ENCODE data around the gene BOK. TPM values are rescaled to one million over a fixed set of nuclear protein-coding genes. Genes with fewer than 3 reads are reported as not detected.
"Not testable (repeated sequence)": the region's sequence is repeated elsewhere in the genome, so short reads cannot be mapped to it uniquely, and the experiment has no call there.

Gene BOK
- total RNA-seq, 2 experiments from 2014 or later, result 0.09 to 0.64 TPM

DNA sequence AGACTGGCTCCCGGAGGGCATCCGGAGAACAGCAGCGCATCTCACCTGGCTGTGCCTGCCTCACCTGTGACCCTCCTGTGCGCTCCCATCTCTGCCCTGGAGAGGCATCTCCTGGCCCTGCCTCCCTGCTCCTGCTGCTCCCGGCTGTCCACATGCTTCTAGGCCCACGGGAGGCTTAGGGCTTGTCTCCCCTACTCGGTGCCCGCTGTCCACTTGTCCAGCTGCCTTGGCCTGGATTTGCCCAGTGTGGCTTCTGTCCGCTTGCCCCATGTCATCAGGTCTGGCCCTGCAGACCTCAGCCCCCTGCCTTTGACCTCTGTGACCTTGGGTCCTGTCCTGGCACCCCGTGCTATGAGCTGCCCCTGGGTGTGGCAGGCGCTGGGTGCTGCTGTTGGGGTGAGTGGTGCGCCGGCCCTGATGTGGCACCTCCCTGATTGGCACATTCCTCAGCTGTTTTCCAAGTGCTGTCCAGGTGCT lies 4.5 kb downstream of the BOK start:
- H3K36me3 Mint-ChIP-seq (ENCODE audit: low read depth), result peaks cover 2% of the 10 kb centered on the region
- H3K4me3 Mint-ChIP-seq, result no peak overlapping the region
- ChIA-PET CTCF (no interaction called here), POLR2A (no interaction called here)
- intact Hi-C loops (cut with DNase I, micrococcal nuclease), result no loop called here
- H3K27ac Mint-ChIP-seq, result no peak overlapping the region
- peaks cover 14% of the 10 kb centered on the region for H3K27me3 Mint-ChIP-seq
- ATAC-seq (no peak), DNase-seq (no peak)
- H3K4me1 Mint-ChIP-seq, result peaks cover 6% of the 10 kb centered on the region
- H3K9me3 Mint-ChIP-seq (ENCODE audit: low read depth), result peaks cover under 1% of the 10 kb centered on the region

DNA sequence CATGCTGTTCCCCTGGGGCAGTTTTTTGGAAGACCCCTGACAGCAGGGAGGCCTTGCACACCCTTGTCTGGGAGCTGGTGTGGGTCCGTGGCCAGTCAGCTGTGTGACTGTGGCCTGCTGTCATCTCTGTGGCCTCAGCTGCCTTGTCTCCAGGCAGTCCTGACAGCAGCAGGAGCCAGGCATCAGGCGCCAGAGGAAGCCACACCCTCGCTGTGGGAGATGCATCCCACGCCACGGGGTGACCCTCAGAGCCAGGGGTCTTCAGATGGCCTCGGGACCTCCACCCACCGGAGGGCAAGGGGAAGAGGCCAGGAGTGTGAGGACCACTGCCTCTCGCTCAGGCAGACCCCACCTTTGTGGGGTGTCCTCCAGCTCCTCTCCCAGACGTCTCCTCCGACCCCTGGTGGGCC lies 5.0 kb downstream of the BOK start:
- Mint-ChIP-seq H3K36me3 (ENCODE audit: low read depth) (no peaks in the 10 kb centered on the region), H3K27me3 (peaks cover 10% of the 10 kb centered on the region), H3K9me3 (ENCODE audit: low read depth) (no peaks in the 10 kb centered on the region), H3K4me1 (peaks cover 2% of the 10 kb centered on the region), H3K4me3 (no peak overlapping the region), H3K27ac (no peak overlapping the region)
- CTCF ChIA-PET, result no interaction called here
- intact Hi-C loops (cut with DNase I, micrococcal nuclease), result no loop called here
- DNase-seq, result no peak
- ATAC-seq, result no peak
- POLR2A ChIA-PET, result no interaction called here

DNA sequence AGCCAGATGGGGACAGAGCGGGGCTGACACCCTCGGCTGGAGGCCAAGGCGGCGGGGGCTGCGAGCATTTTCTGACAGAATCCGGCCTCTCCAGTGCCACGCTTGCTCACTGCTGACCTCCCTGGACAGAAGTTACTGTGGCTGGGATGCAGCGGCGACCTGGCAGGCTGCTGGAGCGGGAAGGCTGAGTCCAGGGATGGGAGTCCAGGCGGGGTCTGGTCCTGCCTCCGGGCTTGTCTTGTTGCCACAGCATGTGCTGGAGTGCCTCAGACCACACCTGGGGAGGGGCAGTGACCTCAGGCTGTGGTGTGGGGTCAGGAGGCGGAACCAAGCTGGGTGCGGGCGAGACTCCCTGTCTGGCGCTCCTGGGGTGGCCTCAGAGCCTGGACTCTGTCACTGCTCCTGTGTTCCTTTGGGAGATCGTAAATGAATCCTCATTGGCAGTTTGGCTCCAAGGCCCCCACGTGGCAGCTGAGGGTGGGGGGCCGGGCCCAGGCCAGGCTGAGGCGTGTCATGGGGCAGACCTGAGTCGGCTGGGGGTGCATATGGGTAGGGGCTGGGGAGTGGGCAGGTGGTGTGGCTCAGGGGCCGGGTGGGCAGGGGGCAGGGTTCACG lies 5.5 kb downstream of the BOK start:
- Mint-ChIP-seq H3K27ac (no peak overlapping the region), H3K36me3 (ENCODE audit: low read depth) (no peaks in the 10 kb centered on the region), H3K4me3 (no peak overlapping the region), H3K27me3 (peaks cover 10% of the 10 kb centered on the region), H3K4me1 (peaks cover 2% of the 10 kb centered on the region), H3K9me3 (ENCODE audit: low read depth) (no peaks in the 10 kb centered on the region)
- ChIA-PET CTCF (no interaction called here), POLR2A (no interaction called here)
- intact Hi-C loops (cut with DNase I, micrococcal nuclease), result no loop called here
- ATAC-seq (no peak), DNase-seq (no peak)

DNA sequence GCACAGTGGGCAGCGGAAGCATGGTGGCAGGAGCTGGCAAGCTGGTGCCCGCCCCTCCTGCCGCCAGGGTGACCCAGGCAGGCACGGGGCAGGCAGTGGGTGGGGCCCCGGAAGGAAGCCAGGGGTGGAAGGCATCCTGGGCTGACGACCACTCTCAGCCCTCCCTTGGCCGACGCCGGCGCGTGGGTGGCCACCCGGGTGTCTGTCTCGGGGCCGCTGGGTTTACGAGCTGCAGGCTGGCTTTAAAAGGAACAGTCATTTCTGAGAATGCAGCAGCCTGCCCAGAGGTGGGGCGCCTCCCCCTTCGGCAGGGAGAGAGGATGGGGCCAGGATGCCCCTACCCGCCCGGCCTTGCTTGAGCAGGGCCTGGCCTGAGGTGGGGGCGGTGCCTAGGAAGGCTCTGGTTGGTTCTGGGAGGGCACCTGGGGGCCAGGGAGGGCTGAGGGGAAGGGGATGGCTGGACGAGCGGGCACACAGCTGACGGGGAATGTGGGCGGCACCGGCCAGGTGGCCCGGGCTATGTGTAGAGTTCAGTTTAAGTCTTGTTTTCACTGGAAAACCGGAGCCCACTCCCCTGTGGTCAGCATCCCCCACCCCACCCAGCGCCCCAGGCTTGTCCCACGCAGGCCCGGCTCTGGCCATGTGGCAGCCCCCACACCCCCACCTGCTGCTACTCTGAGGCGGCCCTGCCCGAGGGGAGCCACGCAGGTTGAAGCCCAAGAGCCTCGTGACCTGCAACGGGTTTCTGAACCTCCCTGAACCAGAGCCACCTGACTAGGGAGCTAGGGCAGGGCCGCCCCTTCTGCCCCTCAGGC lies 6.3 kb downstream of the BOK start:
- no peaks in the 10 kb centered on the region for H3K36me3 Mint-ChIP-seq (ENCODE audit: low read depth)
- DNase-seq (no peak), ATAC-seq (no peak)
- H3K27ac Mint-ChIP-seq, result no peak overlapping the region
- ChIA-PET POLR2A (no interaction called here), CTCF (no interaction called here)
- H3K9me3 Mint-ChIP-seq (ENCODE audit: low read depth), result no peaks in the 10 kb centered on the region
- no peak overlapping the region for H3K4me3 Mint-ChIP-seq
- peaks cover 9% of the 10 kb centered on the region for H3K27me3 Mint-ChIP-seq
- intact Hi-C loops (cut with DNase I, micrococcal nuclease), result no loop called here
- peaks cover 2% of the 10 kb centered on the region for H3K4me1 Mint-ChIP-seq

DNA sequence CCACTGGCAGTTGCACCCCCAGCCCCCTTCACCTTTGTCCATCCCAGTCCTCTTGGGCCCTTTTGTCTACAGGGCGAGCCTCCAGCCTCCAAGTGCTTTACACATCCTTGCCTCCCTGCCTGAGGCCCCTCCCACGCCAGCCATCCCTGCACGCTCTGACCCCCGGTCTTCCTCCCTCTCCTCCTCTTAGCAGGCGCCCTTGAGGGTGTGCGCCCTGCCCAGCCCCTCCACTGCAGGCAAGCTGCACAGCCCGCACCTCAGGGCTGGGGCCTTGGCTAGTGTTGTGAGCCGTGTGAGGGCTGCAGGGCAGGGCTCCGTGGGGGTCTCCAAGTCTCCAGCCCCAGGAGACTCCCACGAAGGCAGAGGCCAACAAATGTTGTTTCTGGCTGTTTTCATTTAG lies 6.9 kb downstream of the BOK start:
- no peak overlapping the region for H3K27ac Mint-ChIP-seq
- no peak for DNase-seq
- no peaks in the 10 kb centered on the region for H3K9me3 Mint-ChIP-seq (ENCODE audit: low read depth)
- ChIA-PET POLR2A (no interaction called here), CTCF (no interaction called here)
- no peak for ATAC-seq
- intact Hi-C loops (cut with DNase I, micrococcal nuclease), result no loop called here
- H3K4me1 Mint-ChIP-seq, result no peaks in the 10 kb centered on the region
- no peak overlapping the region for H3K4me3 Mint-ChIP-seq
- peaks cover 3% of the 10 kb centered on the region for H3K27me3 Mint-ChIP-seq
- H3K36me3 Mint-ChIP-seq (ENCODE audit: low read depth), result no peaks in the 10 kb centered on the region

DNA sequence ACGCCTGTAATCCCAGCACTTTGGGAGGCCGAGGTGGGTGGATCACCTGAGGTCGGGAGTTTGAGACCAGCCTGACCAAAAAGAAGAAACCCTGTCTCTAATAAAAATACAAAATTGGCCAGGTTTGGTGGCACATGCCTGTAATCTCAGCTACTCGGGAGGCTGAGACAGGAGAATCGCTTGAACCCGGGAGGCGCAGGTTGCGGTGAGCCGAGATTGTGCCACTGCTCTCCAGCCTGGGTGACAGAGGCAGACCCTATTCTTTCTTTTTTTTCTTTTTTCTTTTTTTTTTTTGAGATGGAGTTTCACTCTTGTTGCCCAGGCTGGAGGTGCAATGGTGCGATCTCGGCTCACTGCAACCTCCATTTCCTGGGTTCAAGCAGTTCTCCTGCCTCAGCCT lies 7.5 kb downstream of the BOK start:
- DNase-seq; H3K4me1 Mint-ChIP-seq; intact Hi-C loops (cut with DNase I, micrococcal nuclease); H3K9me3 Mint-ChIP-seq (ENCODE audit: low read depth); H3K36me3 Mint-ChIP-seq (ENCODE audit: low read depth); H3K27ac Mint-ChIP-seq; ATAC-seq; H3K27me3 Mint-ChIP-seq; POLR2A ChIA-PET; H3K4me3 Mint-ChIP-seq; CTCF ChIA-PET: not testable (repeated sequence)

DNA sequence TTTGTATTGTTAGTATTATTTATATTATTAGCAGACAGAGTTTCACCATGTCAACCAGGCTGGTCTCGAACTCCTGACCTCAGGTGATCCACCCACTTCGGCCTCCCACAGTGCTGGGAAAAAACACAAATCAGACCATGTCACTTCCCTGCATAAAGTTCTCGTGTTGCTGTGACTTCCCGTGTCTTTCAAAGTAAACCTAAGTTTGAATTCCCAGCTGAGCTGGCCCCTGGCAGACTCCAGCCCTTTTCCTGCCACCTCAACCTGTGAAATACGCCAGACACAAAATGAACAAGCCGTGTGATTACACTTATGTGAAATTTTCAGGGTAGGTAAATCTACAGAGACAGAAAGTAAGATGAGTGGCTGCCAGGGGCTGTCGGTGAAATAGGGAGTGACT lies 7.9 kb downstream of the BOK start:
- no peaks in the 10 kb centered on the region for H3K9me3 Mint-ChIP-seq (ENCODE audit: low read depth)
- ChIA-PET CTCF (no interaction called here), POLR2A (no interaction called here)
- H3K27me3 Mint-ChIP-seq, result peaks cover 2% of the 10 kb centered on the region
- H3K36me3 Mint-ChIP-seq (ENCODE audit: low read depth), result no peaks in the 10 kb centered on the region
- no peak for DNase-seq
- ATAC-seq, result no peak
- H3K4me3 Mint-ChIP-seq, result no peak overlapping the region
- H3K4me1 Mint-ChIP-seq, result no peaks in the 10 kb centered on the region
- intact Hi-C loops (cut with DNase I, micrococcal nuclease), result no loop called here
- no peak overlapping the region for H3K27ac Mint-ChIP-seq

DNA sequence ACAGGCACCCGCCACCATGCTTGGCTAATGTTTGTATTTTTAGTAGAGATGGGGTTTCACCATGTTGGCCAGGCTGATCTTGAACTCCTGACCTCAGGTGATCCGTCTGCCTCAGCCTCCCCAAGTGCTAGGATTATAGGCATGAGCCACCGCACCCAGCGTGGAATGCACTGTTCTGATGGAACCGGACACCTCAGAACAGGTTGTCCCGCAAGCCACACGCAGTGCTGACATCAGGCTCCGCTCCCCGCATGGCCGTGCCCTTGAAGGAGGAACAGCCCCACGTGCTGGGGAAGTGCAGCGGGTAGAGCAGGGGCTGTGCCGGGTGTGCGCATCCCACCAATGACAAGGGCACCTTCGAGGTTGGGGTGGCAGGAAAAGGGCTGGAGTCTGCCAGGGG lies 8.7 kb downstream of the BOK start:
- H3K27ac Mint-ChIP-seq; DNase-seq; intact Hi-C loops (cut with DNase I, micrococcal nuclease); H3K36me3 Mint-ChIP-seq (ENCODE audit: low read depth); H3K4me1 Mint-ChIP-seq; H3K27me3 Mint-ChIP-seq; CTCF ChIA-PET; ATAC-seq; H3K4me3 Mint-ChIP-seq; POLR2A ChIA-PET; H3K9me3 Mint-ChIP-seq (ENCODE audit: low read depth): not testable (repeated sequence)

DNA sequence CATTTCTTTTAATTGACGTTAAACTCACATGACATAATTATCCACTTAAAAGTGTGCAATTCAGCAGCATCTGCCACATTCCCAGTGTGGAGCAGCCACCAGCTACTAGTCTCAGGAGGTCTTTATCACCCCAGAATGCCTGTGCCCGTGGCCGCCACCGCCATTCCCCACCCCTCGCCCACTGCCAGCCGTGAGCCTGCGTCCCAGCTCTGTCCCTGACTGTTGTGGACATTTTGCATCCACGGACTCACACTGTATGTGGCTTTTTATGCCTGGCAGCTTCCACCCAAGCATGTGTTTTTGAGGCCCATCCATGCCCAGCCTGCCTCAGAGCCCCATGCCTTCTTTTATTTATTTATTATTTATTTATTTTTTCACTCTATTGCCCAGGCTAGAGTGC lies 9.2 kb downstream of the BOK start:
- Mint-ChIP-seq H3K27me3 (no peaks in the 10 kb centered on the region), H3K36me3 (ENCODE audit: low read depth) (no peaks in the 10 kb centered on the region), H3K9me3 (ENCODE audit: low read depth) (no peaks in the 10 kb centered on the region), H3K4me1 (no peaks in the 10 kb centered on the region), H3K4me3 (no peak overlapping the region), H3K27ac (no peak overlapping the region)
- DNase-seq (no peak), ATAC-seq (no peak)
- intact Hi-C loops (cut with DNase I, micrococcal nuclease), result no loop called here
- ChIA-PET CTCF (no interaction called here), POLR2A (no interaction called here)

DNA sequence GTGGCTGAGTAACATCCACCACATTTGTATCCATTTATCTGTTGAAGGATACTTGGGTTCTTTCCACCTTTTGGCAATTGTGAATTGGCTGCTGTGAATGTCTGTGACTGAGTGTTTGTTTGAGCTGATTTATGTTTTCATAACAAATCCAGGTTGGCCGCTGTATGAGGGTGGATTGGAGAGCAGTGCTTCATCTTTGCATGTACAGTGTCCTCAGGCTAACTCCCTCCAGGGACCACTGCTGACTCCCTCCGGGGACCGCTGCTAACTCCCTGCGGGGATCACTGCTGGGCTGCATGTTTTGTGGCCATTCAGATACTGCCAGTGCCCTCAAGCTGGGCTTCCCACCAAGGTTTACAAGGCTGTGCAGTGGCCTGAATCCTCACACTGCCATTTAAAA lies 10.2 kb downstream of the BOK start:
- intact Hi-C loops (cut with DNase I, micrococcal nuclease), result no loop called here
- Mint-ChIP-seq H3K27ac (no peak overlapping the region), H3K36me3 (ENCODE audit: low read depth) (no peaks in the 10 kb centered on the region), H3K4me1 (no peaks in the 10 kb centered on the region), H3K9me3 (ENCODE audit: low read depth) (no peaks in the 10 kb centered on the region), H3K4me3 (no peak overlapping the region), H3K27me3 (no peaks in the 10 kb centered on the region)
- no peak for DNase-seq
- POLR2A ChIA-PET, result no interaction called here
- CTCF ChIA-PET, result interaction anchor here (0.5 kb wide), 1 partner anchor 491 kb away, joined by 3 read pairs; no protein-coding TSS in a partner anchor
- ATAC-seq, result no peak

DNA sequence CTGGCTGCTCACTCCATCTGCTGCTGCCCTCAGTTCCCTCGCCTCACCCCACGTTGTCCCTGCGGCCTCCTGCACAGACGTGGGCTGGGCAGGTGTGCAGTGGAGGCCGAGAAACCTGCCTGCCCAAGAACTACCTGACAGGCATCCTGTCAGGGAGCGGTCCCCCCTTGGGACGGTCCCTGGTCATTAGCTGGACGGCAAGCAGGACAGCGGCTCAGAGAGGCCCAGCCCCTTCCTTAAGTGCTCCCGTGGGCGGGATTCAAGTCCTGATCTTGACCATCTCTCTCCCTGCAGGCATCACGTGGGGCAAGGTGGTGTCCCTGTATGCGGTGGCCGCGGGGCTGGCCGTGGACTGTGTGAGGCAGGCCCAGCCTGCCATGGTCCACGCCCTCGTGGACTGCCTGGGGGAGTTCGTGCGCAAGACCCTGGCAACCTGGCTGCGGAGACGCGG lies 11.3 kb downstream of the BOK start:
- H3K27me3 Mint-ChIP-seq, result no peaks in the 10 kb centered on the region
- H3K4me3 Mint-ChIP-seq, result no peak overlapping the region
- no peaks in the 10 kb centered on the region for H3K36me3 Mint-ChIP-seq (ENCODE audit: low read depth)
- no peaks in the 10 kb centered on the region for H3K4me1 Mint-ChIP-seq
- ChIA-PET CTCF (interaction anchor here (0.6 to 0.8 kb wide), 3 partner anchors 13 to 657 kb away, joined by 3 to 4 read pairs (median 3); no protein-coding TSS in a partner anchor), POLR2A (no interaction called here)
- no peak overlapping the region for H3K27ac Mint-ChIP-seq
- ATAC-seq, result no peak
- no peak for DNase-seq
- no peaks in the 10 kb centered on the region for H3K9me3 Mint-ChIP-seq (ENCODE audit: low read depth)
- intact Hi-C loops (cut with DNase I, micrococcal nuclease), result no loop called here

DNA sequence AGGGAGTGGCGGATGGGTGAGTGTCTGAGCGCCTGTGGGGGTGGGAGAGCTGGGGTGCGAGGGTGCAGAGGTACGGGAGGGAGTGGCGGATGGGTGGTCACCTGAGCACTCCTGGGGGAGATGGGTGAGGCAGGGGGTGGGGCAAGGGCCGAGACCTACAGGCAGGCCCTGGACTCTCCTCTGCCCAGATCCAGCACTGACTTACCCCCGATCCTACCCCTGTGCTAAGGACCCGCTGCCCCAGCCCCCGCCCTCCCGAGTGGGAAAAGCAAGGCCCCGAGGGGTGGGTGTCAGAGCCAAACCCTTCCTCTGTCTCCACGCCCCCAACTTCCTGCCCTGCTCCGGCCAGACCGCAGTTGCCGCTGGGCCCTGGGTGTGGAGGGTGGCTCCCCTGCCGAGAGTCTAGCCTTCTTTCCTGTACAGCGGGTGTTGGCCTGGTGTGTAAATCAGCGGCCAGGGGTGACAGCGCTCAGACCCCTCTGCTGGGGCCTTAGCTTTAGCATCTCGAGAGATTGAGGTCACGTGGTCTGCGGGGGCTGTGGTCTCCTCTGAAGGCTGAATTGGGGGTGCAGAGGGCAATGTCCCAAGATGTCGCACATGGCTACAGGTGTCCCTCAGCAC lies 12.5 kb downstream of the BOK start:
- H3K27me3 Mint-ChIP-seq, result no peaks in the 10 kb centered on the region
- no peak overlapping the region for H3K27ac Mint-ChIP-seq
- H3K9me3 Mint-ChIP-seq (ENCODE audit: low read depth), result no peaks in the 10 kb centered on the region
- ATAC-seq (no peak), DNase-seq (no peak)
- H3K4me3 Mint-ChIP-seq, result no peak overlapping the region
- ChIA-PET CTCF (no interaction called here), POLR2A (no interaction called here)
- H3K36me3 Mint-ChIP-seq (ENCODE audit: low read depth), result no peaks in the 10 kb centered on the region
- intact Hi-C loops (cut with DNase I, micrococcal nuclease), result no loop called here
- no peaks in the 10 kb centered on the region for H3K4me1 Mint-ChIP-seq
